NT2/D1 (cell line): ENCODE results near the gene TTLL11.

Experiments
- DNase-seq: peaks from one replicate; pipeline ENCODE4 v3.0.0-alpha.2; 2011; ENCODE audit warnings: low read depth, low spot score
- H3K27me3 ChIP-seq: 2 replicates; pipeline ENCODE4 v1.6.0; 2011; ENCODE audit warnings: mild to moderate bottlenecking; ENCODE audit not compliant: insufficient read length, insufficient read depth
- H3K36me3 ChIP-seq: 2 replicates; pipeline ENCODE4 v1.6.1; 2011; ENCODE audit warnings: mild to moderate bottlenecking, low read length, mixed read lengths; ENCODE audit not compliant: insufficient read depth, insufficient read length
- H3K4me1 ChIP-seq: 2 replicates; pipeline ENCODE4 v1.5.1; 2011; ENCODE audit not compliant: insufficient read depth, insufficient read length
- H3K4me3 ChIP-seq: 2 replicates; pipeline ENCODE4 v1.5.1; 2011; ENCODE audit warnings: low read depth; ENCODE audit not compliant: insufficient read length
- H3K9ac ChIP-seq: 2 replicates; pipeline ENCODE4 v1.6.0; 2011; ENCODE audit warnings: low read depth; ENCODE audit not compliant: insufficient read length
- H3K9me3 ChIP-seq: 2 replicates; pipeline ENCODE4 v1.5.1; 2011; ENCODE audit warnings: mild to moderate bottlenecking, low read length; ENCODE audit not compliant: insufficient read depth
- SUZ12 ChIP-seq: IDR thresholded peaks from 2 replicates; pipeline ENCODE4 v1.6.1; 2011; ENCODE audit not compliant: insufficient read length, insufficient read depth; ENCODE audit errors: extremely low read depth
- YY1 ChIP-seq: IDR thresholded peaks from 2 replicates; pipeline ENCODE4 v1.6.1; 2011; ENCODE audit not compliant: insufficient read length, insufficient read depth
- ZNF274 ChIP-seq: IDR thresholded peaks from 2 replicates; pipeline ENCODE4 v1.6.1; 2011; ENCODE audit warnings: mild to moderate bottlenecking, low read depth, low read length

Gene TTLL11

DNA sequence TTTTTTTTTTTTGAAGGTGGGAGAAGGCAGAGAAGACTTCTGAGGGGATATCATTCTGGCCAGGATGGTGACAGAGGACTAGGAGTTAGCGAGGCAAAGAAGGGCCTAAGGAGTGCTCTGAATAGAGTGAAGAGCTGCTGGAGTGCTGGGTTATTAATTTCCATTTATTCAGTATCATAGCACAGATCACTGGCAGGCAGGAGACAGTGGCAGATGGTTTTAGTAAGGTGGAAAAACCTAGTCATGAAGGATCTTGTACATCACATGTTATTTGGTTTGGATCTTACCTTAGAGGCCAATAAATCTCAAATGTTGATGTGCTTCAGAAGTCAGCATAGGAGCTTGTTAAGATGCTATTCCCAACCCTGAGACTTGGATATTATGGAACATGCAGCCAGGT, 165.5 kb downstream of the TTLL11 start:
- no peak for DNase-seq
- Histone ChIP-seq H3K9ac (no peak overlapping the region), H3K27me3 (no peaks in the 10 kb centered on the region), H3K9me3 (no peaks in the 10 kb centered on the region), H3K36me3 (no peaks in the 10 kb centered on the region), H3K4me1 (peaks cover 4% of the 10 kb centered on the region), H3K4me3 (no peak overlapping the region)
- TF ChIP-seq ZNF274, result no peak
- no peak for TF ChIP-seq YY1
- TF ChIP-seq SUZ12, result no peak

DNA sequence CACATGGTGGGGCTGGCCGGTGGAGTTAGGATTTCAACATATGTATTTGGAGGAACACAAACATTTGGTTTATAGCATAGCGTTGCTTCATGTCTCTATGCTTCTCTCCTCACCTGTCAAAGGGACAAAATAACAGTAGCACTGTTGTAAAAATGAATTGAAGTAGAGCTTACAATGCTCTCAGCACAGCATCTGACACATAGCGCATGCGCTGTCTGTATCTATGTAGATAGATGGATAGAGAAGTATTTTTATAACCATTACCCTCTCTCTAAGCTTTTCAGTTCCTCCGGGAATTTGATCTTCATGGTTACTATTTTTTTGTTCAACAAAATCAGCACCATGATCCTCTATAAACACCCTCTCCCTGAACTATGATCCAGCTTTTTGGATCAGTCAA, 166.0 kb downstream of the TTLL11 start:
- no peaks in the 10 kb centered on the region for H3K27me3 ChIP-seq
- TF ChIP-seq SUZ12 (no peak), YY1 (no peak), ZNF274 (no peak)
- H3K4me1 ChIP-seq, result peaks cover 4% of the 10 kb centered on the region
- H3K9me3 ChIP-seq, result no peaks in the 10 kb centered on the region
- no peak overlapping the region for H3K9ac ChIP-seq
- H3K4me3 ChIP-seq, result no peak overlapping the region
- H3K36me3 ChIP-seq, result no peaks in the 10 kb centered on the region
- DNase-seq, result no peak

GRCh38 chr9:121926351-121926801, 166.7 kb downstream of the TTLL11 start:
- Histone ChIP-seq H3K27me3 (no peaks in the 10 kb centered on the region), H3K4me1 (peaks cover 4% of the 10 kb centered on the region), H3K9me3 (no peaks in the 10 kb centered on the region), H3K4me3 (no peak overlapping the region), H3K36me3 (no peaks in the 10 kb centered on the region), H3K9ac (no peak overlapping the region)
- DNase-seq, result no peak
- TF ChIP-seq YY1 (no peak), ZNF274 (no peak), SUZ12 (no peak)

DNA sequence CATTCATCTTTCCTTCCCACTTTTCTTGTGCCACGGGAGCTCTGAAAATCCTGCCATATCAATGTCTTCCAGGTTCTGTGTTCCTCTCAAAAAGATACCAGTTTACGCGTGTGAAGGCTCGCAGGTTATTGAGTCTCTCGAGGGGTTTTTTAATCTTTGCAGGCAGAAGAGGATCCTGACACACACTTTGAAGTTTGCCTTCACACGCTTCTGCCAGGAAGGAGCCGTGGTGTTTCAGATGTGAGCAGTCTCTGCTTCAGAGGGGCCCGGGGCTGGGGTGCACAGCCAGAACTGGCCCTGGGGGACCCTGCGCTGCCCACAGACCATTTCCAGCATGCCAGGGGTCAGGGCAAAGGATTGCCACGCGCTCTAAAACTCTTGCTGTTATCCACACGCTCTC, 167.2 kb downstream of the TTLL11 start:
- H3K27me3 ChIP-seq, result no peaks in the 10 kb centered on the region
- H3K4me3 ChIP-seq, result no peak overlapping the region
- H3K9ac ChIP-seq, result no peak overlapping the region
- TF ChIP-seq SUZ12, result no peak
- TF ChIP-seq YY1, result no peak
- TF ChIP-seq ZNF274, result no peak
- no peak for DNase-seq
- H3K9me3 ChIP-seq, result no peaks in the 10 kb centered on the region
- H3K4me1 ChIP-seq, result peaks cover 4% of the 10 kb centered on the region
- no peaks in the 10 kb centered on the region for H3K36me3 ChIP-seq

DNA sequence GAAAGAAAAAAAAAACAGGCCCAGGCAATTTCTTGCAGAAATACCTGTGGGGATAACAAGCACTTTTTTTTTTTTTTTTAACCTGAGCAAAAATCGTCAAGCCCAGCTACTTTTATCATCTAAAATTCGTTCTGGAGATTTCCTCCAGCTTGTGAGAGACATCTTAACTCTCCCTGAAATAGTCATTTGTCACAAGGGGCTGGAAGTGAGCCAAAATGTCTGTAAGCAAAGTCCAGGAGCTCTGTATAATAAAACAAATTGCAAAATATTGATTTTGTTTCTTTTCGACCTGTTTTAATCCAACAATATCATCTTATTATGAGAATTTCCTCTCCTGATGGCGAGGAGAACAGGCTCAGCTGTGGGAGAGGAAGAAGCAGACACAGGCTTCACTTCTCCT, 168.4 kb downstream of the TTLL11 start:
- DNase-seq, result no peak
- Histone ChIP-seq H3K4me1 (peaks cover 4% of the 10 kb centered on the region), H3K27me3 (no peaks in the 10 kb centered on the region), H3K36me3 (no peaks in the 10 kb centered on the region), H3K9ac (no peak overlapping the region), H3K9me3 (no peaks in the 10 kb centered on the region), H3K4me3 (no peak overlapping the region)
- no peak for TF ChIP-seq ZNF274
- TF ChIP-seq SUZ12, result no peak
- TF ChIP-seq YY1, result no peak

DNA sequence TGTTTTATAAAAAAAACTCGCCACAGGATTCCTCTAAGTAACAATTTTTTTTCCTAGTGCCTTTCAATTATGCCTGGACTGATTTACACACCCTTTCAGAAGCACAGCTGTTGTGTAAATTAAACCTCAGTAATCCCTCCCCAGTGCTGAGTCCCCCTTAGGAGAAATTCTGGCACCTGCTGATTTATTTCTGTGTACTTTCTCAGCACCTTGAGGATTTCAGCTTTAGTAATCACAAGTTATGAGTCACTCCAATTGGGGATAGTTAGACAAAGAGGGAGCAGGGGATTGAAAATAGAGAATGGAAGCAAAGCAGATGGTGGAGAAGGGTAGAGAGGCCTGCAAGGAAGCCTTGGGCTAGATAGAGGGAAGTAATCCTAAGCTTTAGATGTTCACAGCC, 171.7 kb downstream of the TTLL11 start:
- no peak for DNase-seq
- peaks cover 2% of the 10 kb centered on the region for H3K4me1 ChIP-seq
- H3K36me3 ChIP-seq, result no peaks in the 10 kb centered on the region
- H3K9me3 ChIP-seq, result no peaks in the 10 kb centered on the region
- H3K9ac ChIP-seq, result no peak overlapping the region
- TF ChIP-seq YY1 (no peak), SUZ12 (no peak), ZNF274 (no peak)
- H3K4me3 ChIP-seq, result no peak overlapping the region
- H3K27me3 ChIP-seq, result no peaks in the 10 kb centered on the region

GRCh38 chr9:121917375-121918335, 175.5 kb downstream of the TTLL11 start:
- H3K9ac ChIP-seq, result no peak overlapping the region
- DNase-seq, result no peak
- no peaks in the 10 kb centered on the region for H3K9me3 ChIP-seq
- peaks cover 2% of the 10 kb centered on the region for H3K27me3 ChIP-seq
- no peaks in the 10 kb centered on the region for H3K36me3 ChIP-seq
- H3K4me3 ChIP-seq, result no peak overlapping the region
- no peaks in the 10 kb centered on the region for H3K4me1 ChIP-seq
- TF ChIP-seq SUZ12, result no peak
- TF ChIP-seq ZNF274, result no peak
- no peak for TF ChIP-seq YY1
